ENCODE data around the gene OR4C16. TPM values are rescaled to one million over a fixed set of nuclear protein-coding genes. Genes with fewer than 3 reads are reported as not detected.

The OR4C16 gene
- total RNA-seq, 1 experiment from 2014 or later = not detected

Other genes with a start within 250 kb of the OR4C16 start
- not detected for gene OR4A16, start 228.9 kb upstream of the OR4C16 start, total RNA-seq (2021; ENCODE audit: unreplicated experiment)
- gene OR4A15, start 204.2 kb upstream of the OR4C16 start, total RNA-seq (2021; ENCODE audit: unreplicated experiment) = not detected
- not detected for gene OR4C15, start 17.7 kb upstream of the OR4C16 start, total RNA-seq (2021; ENCODE audit: unreplicated experiment)
- gene OR4C11, start 35.5 kb downstream of the OR4C16 start, total RNA-seq (2021; ENCODE audit: unreplicated experiment) = not detected
- not detected for gene OR4P4, start 63.0 kb downstream of the OR4C16 start, total RNA-seq (2021; ENCODE audit: unreplicated experiment)
- gene OR4S2, start 76.2 kb downstream of the OR4C16 start, total RNA-seq (2021; ENCODE audit: unreplicated experiment) = not detected
- gene OR4C6, start 90.1 kb downstream of the OR4C16 start, total RNA-seq (2021; ENCODE audit: unreplicated experiment) = not detected
- gene OR5D13, start 201.3 kb downstream of the OR4C16 start, total RNA-seq (2021; ENCODE audit: unreplicated experiment) = not detected
- gene OR5D14, start 223.4 kb downstream of the OR4C16 start, total RNA-seq (2021; ENCODE audit: unreplicated experiment) = not detected
- gene OR5L1, start 239.2 kb downstream of the OR4C16 start, total RNA-seq (2021; ENCODE audit: unreplicated experiment) = not detected
- gene OR5D18, start 247.5 kb downstream of the OR4C16 start, total RNA-seq (2021; ENCODE audit: unreplicated experiment) = not detected